NCI-H748 (cell line): ENCODE measurements around the gene CETN2.
"Not testable (repeated sequence)": the region's sequence is repeated elsewhere in the genome, so short reads cannot be mapped to it uniquely, and the experiment has no call there.

Source experiments
- DNase-seq: peaks from one replicate; lab custom pipeline; 2025; ENCODE audit not compliant: unreplicated experiment; lab: John Stamatoyannopoulos, UW

Gene CETN2

GRCh38 chrX:152833378-152833777 is 2.8 kb upstream of the CETN2 start:
- DNase-seq: no peak

GRCh38 chrX:152832520-152832919 is 2.0 kb upstream of the CETN2 start:
- DNase-seq: no peak

GRCh38 chrX:152831391-152831790 is 834 bp upstream of the CETN2 start:
- DNase-seq: no peak

GRCh38 chrX:152824841-152825374 is 5.6 kb downstream of the CETN2 start:
- DNase-seq: no peak

GRCh38 chrX:152823657-152824056 is 6.9 kb downstream of the CETN2 start:
- DNase-seq: no peak

- no peak for DNase-seq
Measured at GRCh38 chrX:152822383-152823086, 8.0 kb downstream of the CETN2 start.

- DNase-seq: peak; percentile 50
Measured at GRCh38 chrX:152821145-152821765, 9.3 kb downstream of the CETN2 start.

- DNase-seq: no peak
Measured at GRCh38 chrX:152819732-152820131, 10.8 kb downstream of the CETN2 start.

- DNase-seq: no peak
Measured at GRCh38 chrX:152819266-152819665, 11.3 kb downstream of the CETN2 start.

- no peak for DNase-seq
Measured at GRCh38 chrX:152818356-152818755, 12.2 kb downstream of the CETN2 start.

GRCh38 chrX:152817078-152817764 is 13.3 kb downstream of the CETN2 start:
- peak; percentile 11 for DNase-seq

GRCh38 chrX:152814048-152814447 is 16.5 kb downstream of the CETN2 start:
- DNase-seq: no peak

- no peak for DNase-seq
Measured at GRCh38 chrX:152813206-152813605, 17.4 kb downstream of the CETN2 start.

- DNase-seq: peak; percentile 63
Measured at GRCh38 chrX:152810403-152810802, 20.2 kb downstream of the CETN2 start.

GRCh38 chrX:152806035-152806434 is 24.5 kb downstream of the CETN2 start:
- no peak for DNase-seq

GRCh38 chrX:152798945-152799344 is 31.6 kb downstream of the CETN2 start:
- DNase-seq: no peak

- DNase-seq: not testable (repeated sequence)
Measured at GRCh38 chrX:152787062-152787461, 43.5 kb downstream of the CETN2 start.
